Activated CD4-positive, alpha-beta T cell treated with anti-CD3 and anti-CD28 coated beads, Interleukin-2, amount 10 ng/mL, durations not matched to agents 7 days and 5 days (primary cell): Measurements from ENCODE around the gene IQCM. TPM values are rescaled to one million over a fixed set of nuclear protein-coding genes. Genes with fewer than 3 reads are reported as not detected.

Source experiments
- CTCF ChIA-PET: fragments of 350-600 bp; sonication (Branson Sonifier 250); formaldehyde crosslinking; loops from one replicate; lab custom pipeline; 2021; ENCODE audit warnings: antibody characterized with exemption; lab: Charles Lee
- POLR2A ChIA-PET: fragments of 350-600 bp; sonication (Branson Sonifier 250); formaldehyde crosslinking; loops from one replicate; lab custom pipeline; 2021; ENCODE audit warnings: antibody characterized with exemption; lab: Charles Lee
- DNase-seq: peaks from one replicate; pipeline ENCODE4 v3.0.0-alpha.2; 2020
- H3K27ac Mint-ChIP-seq: one replicate; pipeline ENCODE4 v1.8.0; 2021; ENCODE audit warnings: mild to moderate bottlenecking, moderate library complexity, mixed read lengths
- H3K27me3 Mint-ChIP-seq: one replicate; pipeline ENCODE4 v1.8.0; 2021; ENCODE audit warnings: mixed read lengths
- H3K36me3 Mint-ChIP-seq: one replicate; pipeline ENCODE4 v1.8.0; 2021; ENCODE audit warnings: low read depth, mixed read lengths
- H3K4me1 Mint-ChIP-seq: one replicate; pipeline ENCODE4 v1.8.0; 2021; ENCODE audit warnings: mixed read lengths
- H3K4me3 Mint-ChIP-seq: one replicate; pipeline ENCODE4 v1.8.0; 2021; ENCODE audit warnings: mild to moderate bottlenecking, moderate library complexity, mixed read lengths
- H3K9me3 Mint-ChIP-seq: one replicate; pipeline ENCODE4 v1.8.0; 2021; ENCODE audit warnings: mixed read lengths
- total RNA-seq, 2 experiments: library from RNA; stranded (reverse); gene quantifications; one replicate each; pipeline ENCODE4 v1.2.3, GENCODE V29; 2021

Gene IQCM
- total RNA-seq, 2 experiments from 2014 or later, result not detected

- ChIA-PET CTCF (no interaction called here), POLR2A (no interaction called here)
- Mint-ChIP-seq H3K27me3 (no peaks in the 10 kb centered on the region), H3K4me1 (no peaks in the 10 kb centered on the region), H3K36me3 (no peaks in the 10 kb centered on the region), H3K9me3 (no peaks in the 10 kb centered on the region), H3K27ac (no peak overlapping the region), H3K4me3 (no peak overlapping the region)
- no peak for DNase-seq
These were observed 59.7 kb downstream of the IQCM start for GRCh38 chr4:149755969-149756368.

GRCh38 chr4:149754526-149754925 is 61.1 kb downstream of the IQCM start:
- no peak for DNase-seq
- no peaks in the 10 kb centered on the region for H3K36me3 Mint-ChIP-seq
- POLR2A ChIA-PET, result no interaction called here
- H3K27me3 Mint-ChIP-seq, result no peaks in the 10 kb centered on the region
- H3K4me3 Mint-ChIP-seq, result no peak overlapping the region
- H3K27ac Mint-ChIP-seq, result no peak overlapping the region
- H3K9me3 Mint-ChIP-seq, result no peaks in the 10 kb centered on the region
- no peaks in the 10 kb centered on the region for H3K4me1 Mint-ChIP-seq
- CTCF ChIA-PET, result no interaction called here

GRCh38 chr4:149752729-149753128 is 62.9 kb downstream of the IQCM start:
- no peak overlapping the region for H3K4me3 Mint-ChIP-seq
- CTCF ChIA-PET, result no interaction called here
- no peaks in the 10 kb centered on the region for H3K4me1 Mint-ChIP-seq
- H3K27me3 Mint-ChIP-seq, result no peaks in the 10 kb centered on the region
- no peaks in the 10 kb centered on the region for H3K36me3 Mint-ChIP-seq
- H3K27ac Mint-ChIP-seq, result no peak overlapping the region
- POLR2A ChIA-PET, result no interaction called here
- no peaks in the 10 kb centered on the region for H3K9me3 Mint-ChIP-seq
- DNase-seq, result no peak

GRCh38 chr4:149751174-149751573 is 64.5 kb downstream of the IQCM start:
- Mint-ChIP-seq H3K9me3 (no peaks in the 10 kb centered on the region), H3K36me3 (no peaks in the 10 kb centered on the region), H3K4me3 (no peak overlapping the region), H3K27me3 (no peaks in the 10 kb centered on the region), H3K27ac (no peak overlapping the region), H3K4me1 (no peaks in the 10 kb centered on the region)
- CTCF ChIA-PET, result no interaction called here
- no peak for DNase-seq
- POLR2A ChIA-PET, result no interaction called here

- H3K27me3 Mint-ChIP-seq, result no peaks in the 10 kb centered on the region
- H3K4me1 Mint-ChIP-seq, result no peaks in the 10 kb centered on the region
- CTCF ChIA-PET, result no interaction called here
- no peaks in the 10 kb centered on the region for H3K9me3 Mint-ChIP-seq
- no peaks in the 10 kb centered on the region for H3K36me3 Mint-ChIP-seq
- H3K27ac Mint-ChIP-seq, result no peak overlapping the region
- H3K4me3 Mint-ChIP-seq, result no peak overlapping the region
- POLR2A ChIA-PET, result no interaction called here
- no peak for DNase-seq
These were observed 65.9 kb downstream of the IQCM start for GRCh38 chr4:149749784-149750183.

- ChIA-PET POLR2A (no interaction called here), CTCF (no interaction called here)
- DNase-seq, result no peak
- no peaks in the 10 kb centered on the region for H3K27me3 Mint-ChIP-seq
- no peaks in the 10 kb centered on the region for H3K9me3 Mint-ChIP-seq
- no peak overlapping the region for H3K27ac Mint-ChIP-seq
- no peak overlapping the region for H3K4me3 Mint-ChIP-seq
- H3K4me1 Mint-ChIP-seq, result no peaks in the 10 kb centered on the region
- no peaks in the 10 kb centered on the region for H3K36me3 Mint-ChIP-seq
These were observed 68.0 kb downstream of the IQCM start for GRCh38 chr4:149747646-149748045.

- H3K4me3 Mint-ChIP-seq, result no peak overlapping the region
- POLR2A ChIA-PET, result no interaction called here
These were observed 69.4 kb downstream of the IQCM start for GRCh38 chr4:149746276-149746675.

GRCh38 chr4:149741186-149741831 is 74.3 kb downstream of the IQCM start:
- POLR2A ChIA-PET, result no interaction called here
- no peak for DNase-seq
- H3K36me3 Mint-ChIP-seq, result no peaks in the 10 kb centered on the region
- H3K27me3 Mint-ChIP-seq, result no peaks in the 10 kb centered on the region
- CTCF ChIA-PET, result interaction anchor here (1.2 kb wide), 1 partner anchor 12 kb away, joined by 4 read pairs; no protein-coding TSS in a partner anchor
- H3K27ac Mint-ChIP-seq, result no peak overlapping the region
- H3K4me1 Mint-ChIP-seq, result no peaks in the 10 kb centered on the region
- H3K9me3 Mint-ChIP-seq, result no peaks in the 10 kb centered on the region
- no peak overlapping the region for H3K4me3 Mint-ChIP-seq

More at GRCh38 chr4:149746276-149746675, 69.4 kb downstream of the IQCM start:
- Mint-ChIP-seq H3K4me1 (no peaks in the 10 kb centered on the region), H3K36me3 (no peaks in the 10 kb centered on the region), H3K9me3 (no peaks in the 10 kb centered on the region), H3K27ac (no peak overlapping the region), H3K27me3 (no peaks in the 10 kb centered on the region)
- no peak for DNase-seq
- CTCF ChIA-PET, result no interaction called here

GRCh38 chr4:149738156-149738555 is 77.5 kb downstream of the IQCM start:
- POLR2A ChIA-PET, result no interaction called here
- H3K27me3 Mint-ChIP-seq, result no peaks in the 10 kb centered on the region
- DNase-seq, result no peak
- no peaks in the 10 kb centered on the region for H3K9me3 Mint-ChIP-seq
- H3K36me3 Mint-ChIP-seq, result no peaks in the 10 kb centered on the region
- CTCF ChIA-PET, result interaction anchor here (0.5 kb wide), 1 partner anchor 1438 kb away, joined by 3 read pairs; no protein-coding TSS in a partner anchor
- H3K4me3 Mint-ChIP-seq, result no peak overlapping the region
- H3K27ac Mint-ChIP-seq, result no peak overlapping the region
- no peaks in the 10 kb centered on the region for H3K4me1 Mint-ChIP-seq

GRCh38 chr4:149735796-149736195 is 79.8 kb downstream of the IQCM start:
- H3K4me1 Mint-ChIP-seq, result no peaks in the 10 kb centered on the region
- no peaks in the 10 kb centered on the region for H3K36me3 Mint-ChIP-seq
- no peak overlapping the region for H3K27ac Mint-ChIP-seq
- ChIA-PET CTCF (no interaction called here), POLR2A (no interaction called here)
- no peak for DNase-seq
- no peaks in the 10 kb centered on the region for H3K9me3 Mint-ChIP-seq
- H3K27me3 Mint-ChIP-seq, result no peaks in the 10 kb centered on the region
- H3K4me3 Mint-ChIP-seq, result no peak overlapping the region

- Mint-ChIP-seq H3K36me3 (no peaks in the 10 kb centered on the region), H3K27me3 (peaks cover 2% of the 10 kb centered on the region), H3K4me3 (no peak overlapping the region), H3K4me1 (no peaks in the 10 kb centered on the region), H3K9me3 (peaks cover 2% of the 10 kb centered on the region), H3K27ac (no peak overlapping the region)
- DNase-seq, result no peak
- POLR2A ChIA-PET, result no interaction called here
- CTCF ChIA-PET, result no interaction called here
These were observed 87.2 kb downstream of the IQCM start for GRCh38 chr4:149728444-149728843.

- peaks cover 2% of the 10 kb centered on the region for H3K9me3 Mint-ChIP-seq
- no peaks in the 10 kb centered on the region for H3K36me3 Mint-ChIP-seq
- CTCF ChIA-PET, result interaction anchor here (0.6 kb wide), 1 partner anchor 58 kb away, joined by 3 read pairs; no protein-coding TSS in a partner anchor
- POLR2A ChIA-PET, result no interaction called here
- H3K27me3 Mint-ChIP-seq, result peaks cover 2% of the 10 kb centered on the region
- H3K4me1 Mint-ChIP-seq, result no peaks in the 10 kb centered on the region
- H3K4me3 Mint-ChIP-seq, result no peak overlapping the region
- H3K27ac Mint-ChIP-seq, result no peak overlapping the region
- no peak for DNase-seq
These were observed 88.0 kb downstream of the IQCM start for GRCh38 chr4:149727663-149728062.

GRCh38 chr4:149723065-149723464 is 92.6 kb downstream of the IQCM start:
- no peak for DNase-seq
- no peaks in the 10 kb centered on the region for H3K36me3 Mint-ChIP-seq
- CTCF ChIA-PET, result no interaction called here
- H3K27ac Mint-ChIP-seq, result no peak overlapping the region
- H3K4me1 Mint-ChIP-seq, result no peaks in the 10 kb centered on the region
- peaks cover 2% of the 10 kb centered on the region for H3K27me3 Mint-ChIP-seq
- H3K9me3 Mint-ChIP-seq, result peaks cover 2% of the 10 kb centered on the region
- POLR2A ChIA-PET, result no interaction called here
- no peak overlapping the region for H3K4me3 Mint-ChIP-seq

- Mint-ChIP-seq H3K4me1 (no peaks in the 10 kb centered on the region), H3K4me3 (no peak overlapping the region), H3K27ac (no peak overlapping the region), H3K27me3 (peaks cover 2% of the 10 kb centered on the region), H3K9me3 (peaks cover 2% of the 10 kb centered on the region), H3K36me3 (no peaks in the 10 kb centered on the region)
- DNase-seq, result no peak
- CTCF ChIA-PET, result no interaction called here
- POLR2A ChIA-PET, result no interaction called here
These were observed 95.8 kb downstream of the IQCM start for GRCh38 chr4:149719806-149720205.
